ENCODE measurements around the gene ASB8. TPM values are rescaled to one million over a fixed set of nuclear protein-coding genes. Genes with fewer than 3 reads are reported as not detected.

Gene ASB8
- total and polyA plus RNA-seq, 9 of the 15 experiments (the other 6 are each of a cell fraction or from before 2014, with no cell fraction given) = 13.3 to 29.0 (median 19.6) TPM

GRCh38 chr12:48105867-48106680 is 51.2 kb downstream of the ASB8 start, which contains the start of gene SENP1 (continued):
- no peak for TF ChIP-seq ZFPM2 (CRISPR knock-in tag; IDR thresholded peaks at IDR 0.05)
- peak; percentile 73; the same call in 1 of the 2 replicates for TF ChIP-seq ZBTB7A (IDR thresholded peaks at IDR 0.05; ENCODE audit: borderline replicate concordance, control insufficient read depth, low read depth, low read length)
- TF ChIP-seq PKNOX1 (IDR thresholded peaks at IDR 0.05) = peak; percentile 87
- no peak for TF ChIP-seq BRCA1 (IDR thresholded peaks at IDR 0.05)
- no peak for TF ChIP-seq BRCA1 (CRISPR knock-in tag; IDR thresholded peaks at IDR 0.05)
- no peak for TF ChIP-seq POLR3A (IDR thresholded peaks at IDR 0.05; ENCODE audit: borderline replicate concordance, extremely low read depth, insufficient read depth, insufficient read length)
- no peak for TF ChIP-seq MEIS2 (IDR thresholded peaks at IDR 0.05; ENCODE audit: partially characterized antibody)
- no peak for TF ChIP-seq GATAD2A (IDR thresholded peaks at IDR 0.05)
- no peak for TF ChIP-seq CGGBP1 (CRISPR knock-in tag; IDR thresholded peaks at IDR 0.05)
- TF ChIP-seq HNRNPLL (IDR thresholded peaks at IDR 0.05; ENCODE audit: low read depth, low read length, poor library complexity, severe bottlenecking) = no peak
- peak; percentile 95 for TF ChIP-seq ETV5 (CRISPR knock-in tag; IDR thresholded peaks at IDR 0.05; ENCODE audit: low read depth)
- TF ChIP-seq SIRT6 (IDR thresholded peaks at IDR 0.05; ENCODE audit: low read depth, low read length) = no peak
- peak; percentile 29 to 68; a peak in 3 of 4 replicates for TF ChIP-seq FOXK2 (conservative IDR thresholded peaks at IDR 0.05 in 1 of 2, IDR thresholded peaks at IDR 0.05 in 1 of 2; ENCODE audit: low read depth in 2 of 2)
- no peak for TF ChIP-seq CCAR2 (IDR thresholded peaks at IDR 0.05; ENCODE audit: low read depth, low read length)
- no peak; the same call in 1 of the 2 replicates for TF ChIP-seq ZBTB9 (CRISPR knock-in tag; IDR thresholded peaks at IDR 0.05)
- TF ChIP-seq ZNF232 (CRISPR knock-in tag; IDR thresholded peaks at IDR 0.05) = no peak
- no peak for TF ChIP-seq ELK1 (CRISPR knock-in tag; IDR thresholded peaks at IDR 0.05)
- no peak for TF ChIP-seq BMI1 (IDR thresholded peaks at IDR 0.05; ENCODE audit: low read length)
- TF ChIP-seq ZNF695 (CRISPR knock-in tag; IDR thresholded peaks at IDR 0.05) = no peak
- TF ChIP-seq CREBBP (IDR thresholded peaks at IDR 0.05; ENCODE audit: low read depth, low read length) = no peak
- no peak for TF ChIP-seq ZNF444 (CRISPR knock-in tag; IDR thresholded peaks at IDR 0.05)
- TF ChIP-seq ZKSCAN3 (CRISPR knock-in tag; IDR thresholded peaks at IDR 0.05) = no peak
- TF ChIP-seq NR0B1 (IDR thresholded peaks at IDR 0.05; ENCODE audit: partially characterized antibody) = no peak
- TF ChIP-seq TOE1 (IDR thresholded peaks at IDR 0.05; ENCODE audit: borderline replicate concordance) = peak; percentile 83
- no peak for TF ChIP-seq TOE1 (CRISPR knock-in tag; IDR thresholded peaks at IDR 0.05; ENCODE audit: borderline replicate concordance, low read depth)
